NOMO-1 (cell line): ENCODE results near the gene ATG2B.
A peak's percentile ranks its signal among the peaks of the same experiment; 100 is the strongest.
"Not testable (repeated sequence)": the region's sequence is repeated elsewhere in the genome, so short reads cannot be mapped to it uniquely, and the experiment has no call there.

ENCODE experiments used
- DNase-seq, 2 experiments: peaks; one replicate each; lab custom pipeline; 2025; ENCODE audit not compliant: unreplicated experiment in 2 of 2; lab: John Stamatoyannopoulos, UW

Gene ATG2B

DNA sequence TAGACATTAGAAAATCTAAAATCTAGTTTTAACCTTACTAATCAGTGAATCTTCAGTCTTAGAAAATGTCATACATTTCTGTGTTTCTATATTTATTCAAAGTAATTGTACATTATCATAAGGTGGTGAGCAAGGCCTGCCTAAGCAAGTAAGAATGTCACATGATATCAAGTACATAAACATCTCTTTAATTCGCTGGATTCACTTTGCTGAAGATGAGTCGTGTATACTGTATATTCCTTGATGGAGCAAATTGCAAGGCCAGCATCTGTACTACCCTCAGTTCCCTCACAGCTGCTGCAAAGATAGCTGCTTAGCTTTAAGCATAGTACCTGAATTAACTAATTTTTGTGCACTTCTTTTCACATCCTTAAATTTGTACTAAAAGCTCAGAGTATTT, 20.3 kb upstream of the ATG2B start:
- no peak for DNase-seq

DNA sequence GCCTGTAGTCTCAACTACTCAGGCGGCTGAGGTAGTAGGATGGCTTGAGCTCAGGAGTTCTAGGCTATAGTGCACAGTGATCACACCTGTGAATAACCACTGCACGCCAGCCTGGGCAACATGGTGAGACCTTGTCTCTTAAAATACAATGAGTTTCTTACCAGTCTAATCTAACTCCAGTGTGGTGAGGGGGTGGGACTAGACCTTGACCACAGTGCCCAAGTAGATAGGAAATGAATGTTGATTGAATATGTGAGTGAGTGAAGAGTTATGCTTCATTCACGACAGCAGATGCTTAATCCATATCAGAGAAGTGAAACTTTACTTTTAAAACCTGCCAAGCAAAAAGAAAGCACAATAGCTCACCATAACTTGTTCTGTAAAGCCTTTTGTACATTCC, 17.6 kb upstream of the ATG2B start:
- no peak for DNase-seq

DNA sequence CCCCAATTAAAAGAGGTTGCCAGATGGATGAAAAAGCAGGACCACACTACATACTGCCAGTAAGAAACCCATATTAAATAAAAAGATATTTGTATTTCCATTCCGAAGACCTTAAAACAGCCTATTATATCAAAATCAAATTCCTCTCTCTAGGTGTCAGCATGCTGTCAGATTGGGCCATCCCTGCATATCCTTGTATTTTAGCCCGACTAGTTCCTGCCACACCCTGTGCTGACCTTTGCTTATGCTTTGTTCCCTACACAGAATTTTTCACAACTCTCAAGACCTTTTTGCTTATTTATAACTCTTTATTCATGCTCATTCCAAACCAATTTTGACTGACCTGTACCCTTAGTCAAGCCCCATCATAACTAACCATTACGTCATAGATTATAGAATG, 13.0 kb upstream of the ATG2B start:
- DNase-seq = no peak

DNA sequence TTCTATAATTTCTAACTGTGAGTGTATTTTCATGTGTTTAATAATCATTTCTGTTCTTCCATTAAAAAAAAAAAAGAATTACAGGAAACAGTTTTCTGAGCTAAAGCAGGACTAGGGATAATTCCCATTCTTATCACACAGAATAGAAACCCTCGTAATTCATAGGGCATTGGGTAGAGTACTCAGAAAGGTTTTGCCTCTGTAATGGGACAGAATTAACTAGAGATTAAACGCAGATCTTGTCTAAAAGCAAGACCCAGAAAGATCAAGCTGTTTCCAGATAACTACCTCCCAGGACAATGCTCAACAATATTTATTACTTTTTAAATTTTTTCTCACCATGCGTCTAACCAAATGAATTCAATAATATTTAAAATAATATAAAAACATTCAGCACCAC, 10.4 kb upstream of the ATG2B start:
- DNase-seq = no peak

DNA sequence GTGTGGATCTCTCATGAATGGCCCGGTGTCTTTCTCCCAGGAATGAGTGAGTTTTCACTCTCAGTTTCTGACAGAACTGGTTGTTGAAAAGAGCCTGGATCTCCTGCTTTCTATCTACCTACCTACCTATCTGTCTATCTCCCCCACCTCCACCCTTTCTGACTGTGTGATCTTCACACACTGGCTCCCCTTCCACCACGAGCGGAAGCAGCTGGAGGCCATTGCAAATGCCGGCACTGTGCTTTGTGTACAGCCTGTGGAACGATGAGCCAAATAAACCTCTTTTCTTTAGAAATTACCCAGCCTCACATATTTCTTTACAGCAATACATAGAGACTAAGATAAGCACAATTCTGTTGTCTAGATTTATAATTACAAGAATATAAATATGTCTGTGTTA, 7.4 kb upstream of the ATG2B start:
- DNase-seq = no peak

DNA sequence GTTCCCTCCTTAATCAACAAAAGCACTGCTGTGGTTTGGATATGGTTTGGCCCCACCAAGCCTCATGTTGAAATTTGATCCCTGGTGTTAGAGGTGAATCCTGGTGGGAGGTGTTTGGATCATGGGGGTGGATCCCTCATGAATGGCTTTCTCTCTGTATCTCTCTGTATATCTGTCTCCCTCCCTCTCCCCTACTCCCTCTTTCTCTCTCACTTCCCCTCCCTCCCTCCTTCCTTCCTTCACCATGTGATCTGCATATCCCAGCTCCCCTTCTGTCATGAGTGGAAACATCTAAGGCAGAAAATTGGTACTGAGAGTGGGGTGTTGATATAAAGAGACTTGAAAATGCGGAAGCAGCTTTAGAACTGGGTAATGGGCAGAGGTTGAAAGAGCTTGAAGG, 5.4 kb upstream of the ATG2B start:
- no peak for DNase-seq

DNA sequence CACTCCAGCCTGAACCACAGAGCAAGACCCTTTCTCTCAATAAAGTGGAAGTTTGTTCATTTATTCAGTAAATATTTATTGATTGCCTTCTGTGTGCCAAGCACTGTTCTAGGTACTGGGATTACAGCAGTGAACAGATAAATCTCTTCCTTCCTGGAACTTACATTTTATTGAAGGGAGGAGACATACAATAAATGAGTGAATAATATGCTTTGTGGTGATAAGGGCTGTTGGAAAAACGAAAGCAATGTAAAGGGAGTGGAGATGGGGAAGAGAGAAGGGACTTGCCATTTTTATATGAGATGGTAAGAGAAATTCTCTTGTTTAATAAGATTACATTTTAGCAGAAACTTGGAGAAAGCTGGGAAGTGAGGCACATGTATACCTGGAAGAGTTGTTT, 1.8 kb upstream of the ATG2B start:
- no peak for DNase-seq

DNA sequence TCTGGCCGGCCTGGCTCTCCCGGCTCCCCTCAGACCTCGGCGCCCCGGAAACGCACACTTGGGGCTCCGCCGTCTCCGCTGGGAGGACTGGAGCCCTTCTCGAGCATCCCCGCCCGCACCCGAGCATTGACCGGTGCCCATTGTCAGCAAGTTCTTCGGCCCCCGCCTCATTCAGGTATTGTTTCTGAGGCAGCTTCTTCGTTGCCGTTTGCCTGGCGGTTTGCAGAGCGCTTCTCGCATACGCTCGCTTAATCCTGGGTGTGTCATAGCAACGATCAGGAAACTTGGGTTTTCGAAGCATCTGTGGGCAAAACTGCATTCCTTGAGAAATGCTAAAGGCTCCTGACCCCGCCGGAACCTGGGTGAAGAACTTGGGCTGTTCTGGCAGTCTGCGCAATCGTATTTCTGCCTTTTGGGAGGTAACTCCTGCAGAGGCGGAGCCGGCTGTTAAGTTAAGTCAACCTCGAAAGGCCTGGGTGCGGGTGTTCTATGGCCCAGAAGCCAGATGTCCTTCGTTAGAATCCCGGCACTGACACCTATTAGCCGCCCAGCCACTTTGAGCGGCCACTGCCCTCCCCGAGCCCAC, 703 bp upstream of the ATG2B start:
- DNase-seq = peak; percentile 52 to 57

DNA sequence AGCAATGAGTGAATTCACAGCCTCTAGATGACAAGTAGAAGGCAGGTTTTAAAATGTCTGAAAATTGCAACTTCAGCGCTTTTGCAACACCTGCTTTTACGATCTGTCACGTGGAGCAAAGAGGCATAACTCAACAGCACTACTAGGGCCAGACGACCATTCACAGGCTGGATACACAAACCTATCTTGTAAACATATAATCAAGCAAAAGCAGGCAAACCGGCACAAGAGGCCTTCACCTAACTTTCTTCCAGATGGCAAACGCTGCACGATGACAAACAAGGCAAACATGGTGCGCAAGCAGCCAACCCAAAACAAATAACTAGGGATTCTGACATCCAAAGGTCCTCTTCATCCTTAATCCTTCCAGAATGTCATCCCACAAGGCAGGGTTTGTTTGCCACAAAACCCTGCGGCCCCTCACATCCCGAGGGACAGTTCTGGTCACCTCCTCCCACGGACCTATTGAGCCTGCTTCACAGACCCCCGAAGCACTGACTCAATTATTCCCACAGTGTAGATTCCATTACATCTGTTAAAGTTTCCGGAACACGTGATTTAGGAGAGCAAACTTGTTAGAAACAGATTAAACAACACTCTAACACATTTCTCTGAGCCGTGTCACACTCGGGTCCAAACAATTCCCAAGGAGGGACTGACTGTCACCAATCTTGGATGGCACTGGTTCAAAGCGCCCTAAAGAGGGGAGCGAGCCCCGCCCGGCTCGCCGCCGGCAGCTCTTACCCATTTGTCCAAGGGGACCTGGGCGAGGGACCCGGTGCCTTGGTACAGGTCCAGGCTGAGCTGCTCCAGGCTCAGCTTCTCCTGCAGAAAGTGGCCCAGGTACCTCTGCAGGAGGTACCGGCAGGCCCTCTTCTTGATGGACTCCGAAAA, 823 bp downstream of the ATG2B start:
- peak; percentile 75 to 83 for DNase-seq

DNA sequence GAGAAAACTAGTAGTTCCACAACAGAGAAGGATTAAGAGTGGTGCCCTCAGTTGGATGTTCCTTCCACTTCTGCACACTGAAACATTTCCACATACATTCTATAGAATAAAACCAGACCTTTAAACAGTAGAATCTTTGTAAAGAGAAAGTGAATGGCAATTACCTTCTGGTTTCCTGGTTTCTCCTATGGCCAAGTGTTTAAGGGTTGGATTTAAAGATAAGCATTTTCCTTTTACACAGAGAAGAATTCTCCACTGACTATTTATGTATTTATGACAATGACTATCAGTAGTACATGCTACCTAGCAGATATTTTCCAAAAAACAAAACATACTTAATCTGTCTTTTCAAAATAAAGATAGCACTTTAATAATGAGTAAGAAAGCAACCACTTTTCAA, 3.2 kb downstream of the ATG2B start:
- no peak for DNase-seq

DNA sequence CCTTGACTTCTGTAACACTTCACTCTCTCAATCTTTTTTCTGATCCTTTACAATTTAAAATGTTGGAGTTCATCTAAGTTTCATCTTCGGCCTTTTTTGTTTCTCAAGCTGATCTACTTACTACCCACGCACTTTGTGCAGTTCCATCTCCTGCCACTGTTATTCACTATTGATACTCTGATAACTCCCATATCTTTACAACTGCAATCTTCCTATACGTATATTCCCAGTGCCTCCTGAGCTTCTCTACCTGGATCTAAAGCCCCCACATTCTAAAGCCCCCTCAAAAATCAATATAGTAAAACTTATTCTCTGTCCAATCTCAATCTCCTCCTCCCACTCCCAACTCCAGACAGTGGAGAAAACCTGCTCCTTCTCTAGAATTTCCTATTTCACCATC, 5.9 kb downstream of the ATG2B start:
- DNase-seq = no peak

DNA sequence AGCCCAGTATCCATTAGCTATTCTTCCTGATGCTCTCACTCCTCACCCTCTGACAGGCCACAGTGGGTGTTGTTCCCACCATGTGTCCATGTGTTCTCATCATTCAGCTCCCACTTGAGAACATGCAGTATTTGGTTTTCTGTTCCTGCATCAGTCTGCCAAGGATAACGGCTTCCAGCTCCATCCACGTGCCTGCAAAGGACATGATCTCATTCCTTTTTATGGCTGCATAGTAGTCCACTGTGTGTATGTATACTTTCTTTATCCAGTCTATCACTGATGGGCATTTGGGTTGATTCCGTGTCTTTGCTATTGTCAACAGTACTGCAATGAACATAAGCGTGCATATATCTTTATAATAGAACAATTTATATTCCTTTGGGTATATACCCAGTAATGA, 8.9 kb downstream of the ATG2B start:
- DNase-seq = no peak

DNA sequence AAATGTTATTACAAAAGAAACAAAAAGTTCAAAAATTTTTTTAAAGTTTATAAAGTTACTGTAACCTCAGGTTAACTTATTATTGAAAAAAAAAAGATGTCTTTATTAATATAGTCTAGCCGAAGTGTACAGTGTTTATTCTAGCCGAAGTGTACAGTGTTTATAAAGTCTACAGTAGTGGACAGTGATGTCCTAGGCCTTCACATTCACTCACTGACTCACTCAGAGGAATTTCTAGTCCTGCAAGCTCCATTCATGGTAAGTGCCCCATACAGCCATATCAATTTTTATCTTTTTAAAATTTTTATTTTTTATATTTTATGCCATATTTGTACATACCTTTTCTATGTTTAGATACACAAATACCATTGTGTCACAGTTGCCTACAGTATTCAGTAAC, 10.4 kb downstream of the ATG2B start:
- DNase-seq = no peak

DNA sequence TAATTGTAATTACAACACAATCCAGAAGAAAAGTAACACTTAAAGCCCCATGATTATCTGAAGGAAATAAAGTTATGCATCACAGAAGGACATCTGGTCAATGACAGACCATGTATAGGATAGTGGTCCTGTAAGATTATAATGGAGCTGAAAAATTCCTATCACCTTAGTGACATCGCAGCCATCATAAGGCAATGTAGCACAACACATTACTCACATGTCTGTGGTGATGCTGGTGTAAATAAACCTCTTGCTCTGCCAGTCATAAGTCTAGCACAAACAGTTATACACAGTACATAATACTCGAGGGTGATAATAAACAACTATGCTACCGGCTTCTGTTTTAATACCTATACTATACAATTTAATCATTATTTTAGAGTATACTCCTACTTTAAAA, 11.2 kb downstream of the ATG2B start:
- no peak for DNase-seq

DNA sequence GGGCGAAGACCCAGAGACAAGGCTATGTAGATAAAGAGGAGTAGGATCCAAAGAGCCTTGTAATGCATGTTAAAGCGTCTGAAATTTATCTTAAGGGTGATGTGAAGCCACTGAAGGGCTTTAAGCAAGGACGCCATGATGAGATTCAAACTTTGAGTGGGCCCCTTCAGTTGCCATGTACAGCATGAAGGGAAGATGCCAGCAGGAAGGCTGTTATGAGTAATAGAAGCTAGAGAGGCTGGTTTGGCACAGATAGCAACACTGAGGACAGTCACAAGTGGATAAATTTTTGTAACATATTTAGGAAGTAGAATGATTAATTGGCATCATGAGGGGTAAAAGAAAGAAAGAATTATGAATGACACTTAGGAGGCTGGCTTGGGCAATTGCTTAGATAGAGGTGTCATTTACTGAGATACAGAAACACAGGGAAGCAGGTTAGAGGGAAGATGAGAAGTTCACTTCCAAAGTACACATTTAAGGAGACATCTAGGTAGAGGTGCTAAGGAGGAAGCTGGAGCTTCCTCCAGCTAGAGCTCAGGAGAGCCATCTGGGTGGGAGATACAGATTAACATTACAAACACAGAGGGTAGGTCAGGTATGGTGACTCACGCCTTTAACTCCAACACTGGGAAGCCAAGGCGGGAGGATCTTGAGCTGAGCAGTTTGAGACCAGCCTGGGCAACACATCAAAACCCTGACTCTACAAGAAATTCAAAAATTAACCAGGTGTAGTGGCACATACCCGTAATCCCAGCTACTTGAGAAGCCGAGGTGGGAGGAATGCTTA, 13.7 kb downstream of the ATG2B start:
- no peak for DNase-seq

DNA sequence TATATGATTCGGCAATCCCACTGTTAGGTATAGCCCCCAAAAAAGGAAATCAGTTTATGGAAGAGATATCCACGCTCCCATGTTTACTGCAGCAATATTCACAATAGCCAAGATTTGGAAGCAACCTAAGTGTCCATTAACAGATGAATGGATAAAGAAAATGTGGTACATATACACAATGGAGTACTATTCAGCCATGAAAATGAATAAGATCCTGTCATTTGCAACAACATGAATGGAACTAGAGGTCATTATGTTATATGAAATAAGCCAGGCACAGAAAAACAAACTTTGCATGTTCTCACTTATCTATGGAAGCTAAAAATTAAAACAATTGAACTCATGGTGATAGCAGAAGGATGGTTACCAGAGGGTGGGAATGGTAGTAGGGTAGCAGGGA, 15.2 kb downstream of the ATG2B start:
- DNase-seq = not testable (repeated sequence)

DNA sequence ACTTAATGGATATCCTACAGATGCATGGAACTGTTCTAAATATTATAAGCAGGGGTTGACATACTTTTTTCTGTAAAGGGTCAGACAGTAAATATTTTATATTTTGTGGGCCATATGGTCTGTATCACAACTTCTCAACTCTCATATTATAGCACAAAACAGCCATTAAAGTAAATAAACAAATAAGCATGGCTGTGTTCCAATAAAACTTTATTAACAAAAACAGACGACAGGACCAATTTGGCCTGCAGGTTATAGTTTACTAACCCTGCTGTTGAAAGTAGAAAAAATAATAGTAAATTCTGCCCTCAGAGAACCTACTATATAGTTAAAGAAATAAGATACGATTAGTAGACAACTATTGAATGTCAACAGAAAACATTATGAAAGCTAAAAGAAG, 17.5 kb downstream of the ATG2B start:
- DNase-seq = no peak

DNA sequence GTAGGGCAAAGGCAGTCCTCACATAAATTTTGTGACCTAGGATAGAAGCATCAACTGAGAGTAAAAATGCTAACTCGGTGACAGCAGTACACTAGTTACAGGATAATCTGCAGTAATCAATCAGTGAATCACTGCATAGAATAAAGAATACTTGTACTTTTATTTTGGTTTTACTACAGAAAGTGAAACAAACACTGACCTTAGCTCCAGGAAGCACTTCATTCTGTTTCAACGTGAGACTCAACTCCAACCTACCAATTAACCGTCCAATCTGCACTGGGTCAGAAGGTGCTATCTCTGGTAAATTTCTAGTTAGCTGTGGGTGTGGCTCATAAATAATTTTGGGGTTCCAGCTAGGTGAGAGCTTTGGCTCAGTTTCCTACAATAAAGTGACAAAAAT, 21.8 kb downstream of the ATG2B start:
- DNase-seq = no peak

DNA sequence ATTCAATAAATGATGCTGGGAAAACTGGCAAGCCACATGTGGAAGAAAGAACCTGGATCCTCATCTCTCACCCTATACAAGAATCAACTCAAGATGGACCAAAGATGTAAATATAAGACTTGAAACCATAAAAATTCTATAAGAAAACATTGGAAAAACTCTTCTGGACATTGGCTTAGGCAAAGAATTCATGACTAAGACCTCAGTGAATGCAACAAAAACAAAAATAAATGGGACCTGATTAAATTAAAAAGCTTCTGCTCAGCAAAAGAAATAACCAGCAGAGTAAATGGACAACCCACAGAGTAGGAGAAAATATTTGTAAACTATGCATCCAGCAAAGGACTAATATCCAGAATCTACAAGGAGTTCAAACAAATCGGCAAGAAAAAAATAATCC, 24.6 kb downstream of the ATG2B start:
- no peak for DNase-seq

DNA sequence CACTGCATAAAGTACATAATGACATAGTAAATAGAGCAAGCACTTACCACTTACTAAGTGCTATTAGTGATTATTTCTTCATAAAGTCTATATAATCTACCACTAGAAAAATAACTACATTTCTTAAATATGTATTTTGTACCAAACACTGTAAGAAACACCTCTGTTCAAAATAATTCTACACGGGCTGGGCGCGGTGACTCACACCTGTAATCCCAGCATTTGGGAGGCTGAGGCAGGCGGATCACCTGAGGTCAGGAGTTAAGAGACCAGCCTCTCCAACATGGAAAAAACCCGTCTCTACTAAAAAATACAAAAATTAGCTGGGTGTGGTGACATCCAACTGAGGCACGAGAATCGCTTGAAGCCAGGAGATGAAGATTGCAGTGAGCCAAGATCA, 38.9 kb downstream of the ATG2B start:
- no peak for DNase-seq

DNA sequence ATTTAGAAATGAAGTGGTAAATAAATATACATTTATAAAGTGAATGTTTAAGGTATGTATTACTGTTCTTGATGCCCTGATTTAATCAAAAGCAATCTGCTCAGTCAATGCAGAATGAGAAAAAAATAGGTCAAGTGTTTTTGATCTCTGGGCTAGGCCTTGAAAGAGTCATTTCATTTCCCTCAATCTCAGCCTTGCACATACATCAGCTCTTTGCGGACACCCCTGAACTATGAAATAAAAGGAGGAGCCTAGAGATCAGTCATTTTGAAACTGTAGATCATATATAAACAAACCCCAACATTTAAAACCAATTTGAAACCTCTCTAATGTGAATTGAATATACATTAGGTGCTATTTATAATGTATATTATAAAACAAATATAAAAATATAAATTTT, 42.5 kb downstream of the ATG2B start:
- no peak for DNase-seq

DNA sequence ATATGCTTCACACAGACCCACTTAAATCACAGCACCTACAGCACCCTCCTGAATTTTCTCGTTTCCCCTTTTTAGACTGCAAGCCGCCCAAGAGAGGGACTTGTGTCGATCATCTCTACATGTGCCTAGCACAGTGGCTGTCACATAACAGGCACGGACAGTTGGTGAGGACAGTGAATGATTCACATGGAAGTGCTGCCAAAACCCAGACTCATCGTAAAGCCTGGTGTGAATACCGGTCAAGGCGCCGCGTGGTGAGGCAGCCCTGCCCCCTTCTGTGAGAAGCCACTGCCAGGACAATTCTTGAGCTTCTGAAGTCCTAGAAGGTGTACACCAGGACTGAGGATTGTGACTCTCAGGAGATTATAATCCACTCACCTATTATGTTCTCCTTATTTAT, 44.3 kb downstream of the ATG2B start:
- DNase-seq = no peak
